NCI-H2227 (cell line): Measurements from ENCODE around the gene TNFRSF18.
"Not testable (repeated sequence)": the region's sequence is repeated elsewhere in the genome, so short reads cannot be mapped to it uniquely, and the experiment has no call there.

ENCODE experiments used
- DNase-seq: peaks from one replicate; lab custom pipeline; 2025; ENCODE audit not compliant: unreplicated experiment; lab: John Stamatoyannopoulos, UW

TNFRSF18 gene

DNA sequence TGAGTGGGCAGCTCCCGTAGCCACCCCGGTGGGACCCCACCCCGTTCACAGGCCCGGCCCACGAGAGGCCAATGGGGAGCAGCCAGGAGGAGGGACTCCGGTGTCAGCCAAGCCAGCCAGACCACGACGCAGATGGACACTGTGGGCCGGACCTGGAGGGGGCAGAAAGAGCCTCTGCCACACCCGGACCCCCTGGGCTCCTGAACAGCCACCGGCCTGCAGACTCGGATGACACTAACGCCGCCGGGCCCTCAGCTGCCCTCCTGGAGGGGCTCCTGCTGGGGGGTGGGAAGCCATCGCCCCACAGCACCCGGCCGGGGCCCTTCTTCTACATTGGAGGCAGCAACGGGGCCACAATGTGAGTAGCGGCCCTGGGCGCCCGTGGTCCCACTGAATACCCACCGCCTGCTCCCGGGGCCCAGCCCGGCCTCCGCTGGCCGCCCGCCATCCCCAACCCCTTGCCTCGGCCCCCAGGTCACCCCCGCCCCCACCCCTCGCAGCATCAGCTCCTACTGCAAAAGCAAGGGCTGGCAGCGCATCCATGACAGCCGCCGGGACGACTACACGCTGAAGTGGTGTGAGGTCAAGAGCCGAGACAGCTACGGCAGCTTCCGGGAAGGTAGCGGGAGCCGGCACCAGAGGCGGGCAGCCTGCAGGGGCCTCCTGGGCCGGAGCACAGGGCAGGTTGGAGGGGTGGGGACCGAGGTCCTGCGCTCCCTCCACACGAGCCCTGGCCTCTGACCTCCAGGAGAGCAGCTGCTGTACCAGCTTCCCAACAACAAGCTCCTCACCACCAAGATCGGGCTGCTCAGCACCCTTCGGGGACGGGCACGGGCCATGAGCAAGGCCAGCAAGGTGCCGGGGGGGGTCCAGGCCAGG is 26.2 kb downstream of the TNFRSF18 start:
- peak; percentile 58 for DNase-seq

DNA sequence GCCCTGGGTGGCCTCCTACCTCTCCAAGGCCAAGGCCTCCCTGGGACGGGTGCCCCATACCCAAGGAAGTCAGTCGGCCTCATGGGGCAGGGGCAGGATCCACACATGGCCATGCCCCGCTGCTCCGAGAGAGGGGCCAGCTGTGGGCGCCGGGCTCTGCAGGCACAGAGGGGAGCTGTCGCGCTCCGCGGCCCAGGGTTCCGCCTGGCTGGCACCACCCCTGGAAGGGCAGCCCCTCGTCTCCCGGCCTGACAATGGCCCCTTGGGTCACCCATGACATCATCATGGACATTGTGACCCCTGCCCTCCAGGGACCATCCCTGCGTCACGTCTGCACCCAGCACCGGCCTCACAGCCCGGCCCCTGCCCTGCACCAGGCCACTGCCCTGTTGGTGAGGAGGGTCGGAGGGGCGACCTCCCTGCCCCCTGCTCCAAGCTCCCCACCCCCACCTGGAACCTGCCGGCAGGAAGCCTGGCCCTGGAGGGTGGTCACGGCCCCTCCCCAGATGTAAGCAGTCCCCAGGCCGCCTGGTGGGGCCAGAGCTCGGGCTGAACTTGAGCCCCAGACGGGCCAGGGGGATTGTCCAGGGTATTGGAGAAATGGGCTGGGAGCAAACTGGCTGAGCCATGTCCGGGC is 26.9 kb downstream of the TNFRSF18 start:
- no peak for DNase-seq

DNA sequence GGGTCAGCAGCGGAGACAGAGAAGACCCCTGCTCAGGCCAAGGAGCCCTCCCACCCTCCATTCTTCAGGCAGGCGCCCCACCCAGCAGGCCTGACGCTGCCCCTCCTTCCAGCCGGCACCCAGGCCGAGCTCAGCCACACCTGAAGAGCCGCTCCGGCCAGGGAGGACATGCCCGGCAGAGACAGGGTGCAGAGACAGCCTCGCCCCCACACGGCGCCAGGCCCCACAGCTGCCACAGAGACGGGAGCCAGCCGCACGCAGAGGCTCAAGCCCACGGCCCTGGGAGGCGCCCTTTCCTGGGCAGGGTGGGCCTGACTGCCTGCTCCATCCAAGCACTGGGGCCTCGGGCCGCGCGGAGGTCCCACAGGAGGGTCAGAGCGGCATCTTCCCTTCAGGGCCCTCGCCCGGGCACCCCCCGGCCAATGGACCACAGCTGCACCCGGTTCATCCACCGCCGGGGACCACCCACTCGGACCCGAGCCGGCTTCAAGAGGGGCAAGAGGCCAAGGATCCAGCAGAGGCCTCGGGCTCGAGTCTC is 27.5 kb downstream of the TNFRSF18 start:
- no peak for DNase-seq

DNA sequence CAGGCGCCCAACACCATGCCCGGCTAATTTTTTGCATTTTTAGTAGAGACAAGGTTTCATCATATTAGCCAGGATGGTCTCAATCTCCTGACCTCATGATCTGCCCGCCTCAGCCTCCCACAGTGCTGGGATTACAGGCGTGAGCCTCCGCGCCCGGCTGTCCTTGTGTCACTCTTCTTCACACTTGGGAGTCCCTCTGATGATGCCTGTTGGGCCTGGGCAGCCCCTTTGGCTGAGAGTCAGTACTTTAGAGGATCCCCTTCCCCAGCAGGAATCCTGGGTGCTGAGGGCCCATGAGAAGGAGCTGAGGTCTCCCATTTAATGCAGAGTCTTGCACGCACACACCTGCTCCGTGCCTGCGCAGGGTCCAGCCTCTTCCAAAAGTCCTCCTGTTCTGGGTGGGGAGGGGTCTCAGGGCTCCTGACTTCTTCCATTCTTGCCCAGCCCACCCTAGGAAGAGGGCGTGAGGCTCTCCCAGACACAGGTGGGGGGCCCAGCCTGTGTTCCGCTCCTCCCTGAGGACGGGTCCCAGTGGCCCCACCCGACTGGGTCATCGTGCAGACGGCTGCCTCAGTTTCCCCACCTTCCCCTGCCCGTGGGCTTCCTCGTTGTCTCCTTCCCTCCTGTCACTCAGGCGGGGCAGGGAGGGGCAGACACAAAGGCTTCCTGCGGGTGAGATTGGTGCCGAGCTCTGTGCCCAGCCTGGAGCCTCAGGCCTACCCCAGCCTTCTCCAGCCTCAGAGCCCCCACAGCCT is 28.8 kb downstream of the TNFRSF18 start:
- DNase-seq: no peak

DNA sequence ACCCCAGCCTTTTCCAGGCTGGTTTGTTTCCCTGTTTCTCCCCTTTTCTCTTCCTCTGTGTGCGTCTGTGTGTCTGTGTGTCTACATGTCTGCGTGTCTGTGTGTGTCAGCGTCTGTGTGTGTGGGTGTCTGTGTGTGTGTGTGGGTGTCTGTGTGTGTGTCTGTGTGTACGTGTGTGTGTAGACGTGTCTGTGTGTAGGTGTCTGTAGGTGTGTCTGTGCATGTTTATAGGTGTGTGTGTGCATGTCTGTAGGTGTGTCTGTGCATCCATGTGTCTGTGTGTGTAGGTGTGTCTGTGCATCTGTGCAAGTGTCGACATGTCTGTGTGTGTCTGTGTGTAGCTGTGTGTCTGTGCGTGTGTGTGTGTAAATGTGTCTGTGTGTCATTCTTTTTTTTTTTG is 29.5 kb downstream of the TNFRSF18 start:
- DNase-seq: no peak

DNA sequence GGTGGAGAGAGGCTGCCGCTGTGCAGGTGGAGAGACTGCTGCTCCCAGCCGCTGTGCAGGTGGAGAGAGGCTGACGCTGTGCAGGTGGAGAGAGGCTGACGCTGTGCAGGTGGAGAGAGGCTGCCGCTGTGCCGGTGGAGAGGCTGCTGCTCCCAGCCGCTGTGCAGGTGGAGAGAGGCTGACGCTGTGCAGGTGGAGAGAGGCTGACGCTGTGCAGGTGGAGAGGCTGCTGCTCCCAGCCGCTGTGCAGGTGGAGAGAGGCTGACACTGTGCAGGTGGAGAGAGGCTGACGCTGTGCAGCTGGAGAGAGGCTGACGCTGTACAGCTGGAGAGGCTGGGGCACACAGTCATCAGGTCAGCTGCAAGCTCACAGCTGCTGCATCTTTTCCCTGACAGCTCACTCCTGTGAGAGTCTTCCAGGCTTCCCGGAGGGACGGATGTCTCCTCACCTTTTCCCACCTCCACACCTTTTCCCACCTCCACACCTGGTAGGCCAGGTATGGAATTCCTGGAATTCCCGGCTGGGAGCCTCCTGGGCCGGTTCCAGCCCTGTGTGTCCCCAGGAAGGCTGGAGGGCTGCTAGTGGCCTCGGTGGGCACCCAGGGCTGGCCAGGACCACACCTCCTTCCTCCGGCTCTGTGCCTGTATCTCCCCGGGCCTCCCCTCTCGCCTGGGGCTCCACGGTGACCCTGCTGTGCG is 30.2 kb downstream of the TNFRSF18 start:
- not testable (repeated sequence) for DNase-seq

DNA sequence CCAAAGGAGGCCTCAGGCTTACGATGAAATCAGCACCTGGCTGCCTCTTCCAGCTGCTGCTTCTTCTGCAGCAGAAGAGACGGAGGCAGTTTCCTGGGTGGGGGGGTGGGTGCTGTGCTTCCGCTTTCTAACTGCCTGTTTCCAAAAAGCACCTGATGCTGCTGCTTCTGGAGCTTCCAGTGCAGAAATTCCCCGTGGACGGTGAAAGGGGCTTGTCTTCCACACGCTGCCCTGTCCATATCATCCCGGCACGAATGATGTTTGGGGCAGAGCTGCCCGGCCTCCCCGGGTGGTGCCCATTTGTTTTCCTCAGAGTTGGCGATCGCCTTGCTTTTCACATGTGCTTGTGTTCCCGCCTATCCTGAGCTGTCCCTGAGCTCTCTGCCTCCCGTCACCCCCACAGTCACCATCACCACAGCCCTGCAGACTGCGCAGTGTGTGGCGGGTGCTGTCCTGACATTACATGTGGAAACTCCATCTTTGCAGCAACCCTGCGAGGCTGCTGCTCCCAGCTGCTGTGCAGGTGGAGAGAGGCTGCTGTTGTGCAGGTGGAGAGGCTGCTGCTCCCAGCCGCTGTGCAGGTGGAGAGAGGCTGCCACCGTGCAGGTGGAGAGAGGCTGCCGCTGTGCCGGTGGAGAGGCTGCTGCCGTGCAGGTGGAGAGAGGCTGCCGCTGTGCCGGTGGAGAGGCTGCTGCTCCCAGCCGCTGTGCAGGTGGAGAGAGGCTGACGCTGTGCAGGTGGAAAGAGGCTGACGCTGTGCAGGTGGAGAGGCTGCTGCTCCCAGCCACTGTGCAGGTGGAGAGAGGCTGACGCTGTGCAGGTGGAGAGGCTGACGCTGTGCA is 30.9 kb downstream of the TNFRSF18 start:
- DNase-seq: no peak

DNA sequence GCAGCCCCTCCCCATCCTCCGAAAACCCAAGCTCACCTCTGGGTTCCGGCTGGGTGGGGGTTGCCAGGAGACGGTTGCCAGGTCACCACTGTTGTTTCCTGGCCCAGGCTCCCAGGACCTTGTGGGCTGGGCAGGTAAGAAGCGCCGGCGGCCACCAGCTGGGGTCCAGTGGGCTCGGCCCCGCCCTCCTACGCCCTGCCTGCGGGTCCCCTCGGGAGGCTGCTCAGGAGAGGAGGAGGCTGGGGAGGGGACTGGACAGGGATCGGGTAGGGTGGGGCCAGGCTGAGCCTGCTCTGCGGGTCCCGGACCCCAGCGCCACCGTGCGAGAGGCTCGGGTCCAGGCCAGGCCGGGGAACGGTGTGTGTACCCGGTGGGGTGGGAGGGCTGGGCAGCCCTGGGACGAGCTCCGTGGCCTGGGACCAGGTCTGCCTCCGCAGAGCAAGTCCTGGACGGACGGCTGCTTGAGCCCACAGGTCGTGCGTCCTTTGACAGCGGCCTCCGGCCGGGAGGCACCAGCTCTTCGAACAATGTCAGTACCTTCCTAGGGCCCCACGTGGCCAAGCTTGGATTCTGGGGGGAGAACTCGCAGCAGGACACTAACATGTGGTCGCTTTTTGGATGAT is 32.5 kb downstream of the TNFRSF18 start, which contains the start of gene TTLL10:
TTLL10 (plus strand) TSS at position 88 of the 623 bp plus-strand sequence. CDS start 5,336 bp downstream, outside the sequence.
- no peak for DNase-seq

DNA sequence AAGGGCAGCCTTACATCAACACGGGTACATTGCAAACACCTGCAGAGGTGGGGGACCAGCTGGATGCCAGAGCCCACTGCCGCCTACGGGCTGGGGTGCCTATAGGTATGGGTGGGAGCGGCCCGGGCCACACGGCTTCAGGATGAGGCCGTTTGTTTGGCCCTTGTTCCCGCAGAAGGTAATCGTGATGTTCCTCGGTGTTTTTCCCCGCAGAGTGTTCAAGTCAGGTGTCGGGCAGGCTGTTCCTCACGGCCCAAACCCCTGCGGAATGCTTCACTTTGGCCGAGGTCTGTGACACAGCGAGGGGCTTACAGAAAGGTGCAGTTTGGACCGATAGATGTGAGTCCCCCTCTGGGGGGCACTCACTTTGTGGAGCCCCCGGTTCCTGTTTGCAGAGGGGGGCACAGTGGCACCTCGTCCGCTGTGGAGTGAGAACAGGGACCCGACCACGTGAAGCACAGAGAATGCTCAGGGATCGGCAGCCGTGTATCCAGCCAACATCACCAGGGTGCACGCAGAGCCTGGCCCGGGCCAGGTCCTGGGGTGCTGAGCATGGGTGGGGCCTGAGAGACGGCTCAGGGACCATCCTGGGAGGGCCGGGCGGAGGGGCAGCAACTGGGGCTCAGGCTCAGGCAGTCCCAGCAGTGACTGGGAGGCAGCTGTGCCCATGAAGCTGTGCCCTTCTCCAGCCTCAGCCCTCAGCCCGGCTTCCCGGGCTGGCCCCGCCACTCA is 33.2 kb downstream of the TNFRSF18 start:
- no peak for DNase-seq

DNA sequence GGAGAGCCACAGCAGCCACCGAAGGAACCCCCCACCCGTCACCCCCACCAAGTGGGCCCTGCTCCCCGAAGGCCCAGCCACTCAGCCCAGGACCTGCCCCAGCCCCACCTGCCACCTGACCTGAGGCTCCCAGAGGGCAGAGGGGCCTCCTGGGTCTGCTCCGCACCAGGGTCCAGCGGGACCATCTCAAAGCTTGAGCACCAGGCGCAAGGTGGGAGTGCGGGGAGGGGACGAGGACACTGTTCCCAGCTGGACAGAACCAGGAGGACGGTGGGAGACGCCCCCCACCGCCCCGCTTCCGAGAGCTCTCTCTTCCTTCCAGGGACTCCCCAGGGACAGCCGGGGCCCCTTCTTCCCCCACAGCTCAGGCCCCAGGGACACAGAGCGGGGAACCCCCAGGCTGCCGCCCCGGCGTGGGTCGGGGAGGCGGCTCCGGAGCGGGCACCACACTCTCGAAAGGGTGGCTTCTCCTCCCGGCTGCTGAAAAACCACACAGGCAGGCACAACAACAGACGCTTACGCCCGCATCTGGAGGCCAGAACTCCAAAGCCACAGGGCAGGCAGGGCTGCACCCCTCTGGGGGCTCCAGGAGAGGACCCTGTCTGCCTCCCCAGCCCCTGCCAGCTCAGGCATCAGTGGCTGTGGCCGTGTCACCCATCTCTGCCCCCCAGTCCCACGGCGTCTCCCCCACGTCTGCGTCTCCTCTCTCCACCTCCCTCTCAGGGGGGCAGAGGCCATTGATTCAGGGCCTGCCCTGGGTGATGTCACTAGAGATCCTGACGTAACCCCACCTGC is 34.6 kb downstream of the TNFRSF18 start:
- no peak for DNase-seq

DNA sequence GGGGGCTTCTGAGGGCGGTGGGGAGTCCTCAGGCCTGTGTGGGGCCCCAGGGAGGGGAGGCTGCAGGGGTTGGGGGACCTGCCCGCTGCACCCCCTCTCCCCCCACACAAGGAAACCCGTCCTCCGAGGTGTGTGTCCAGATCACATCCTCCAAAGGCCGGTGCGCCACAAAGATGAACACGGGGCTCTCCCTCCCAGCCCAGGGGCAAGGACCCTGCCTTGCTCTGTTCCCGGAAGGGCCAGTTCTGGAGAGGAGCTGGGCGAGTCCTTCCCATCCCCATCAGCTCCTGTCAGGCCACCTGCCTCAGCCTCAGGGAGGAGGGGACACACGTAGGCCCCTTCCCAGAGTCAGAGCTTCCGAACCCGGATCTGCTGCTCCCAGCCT is 35.2 kb downstream of the TNFRSF18 start:
- no peak for DNase-seq

DNA sequence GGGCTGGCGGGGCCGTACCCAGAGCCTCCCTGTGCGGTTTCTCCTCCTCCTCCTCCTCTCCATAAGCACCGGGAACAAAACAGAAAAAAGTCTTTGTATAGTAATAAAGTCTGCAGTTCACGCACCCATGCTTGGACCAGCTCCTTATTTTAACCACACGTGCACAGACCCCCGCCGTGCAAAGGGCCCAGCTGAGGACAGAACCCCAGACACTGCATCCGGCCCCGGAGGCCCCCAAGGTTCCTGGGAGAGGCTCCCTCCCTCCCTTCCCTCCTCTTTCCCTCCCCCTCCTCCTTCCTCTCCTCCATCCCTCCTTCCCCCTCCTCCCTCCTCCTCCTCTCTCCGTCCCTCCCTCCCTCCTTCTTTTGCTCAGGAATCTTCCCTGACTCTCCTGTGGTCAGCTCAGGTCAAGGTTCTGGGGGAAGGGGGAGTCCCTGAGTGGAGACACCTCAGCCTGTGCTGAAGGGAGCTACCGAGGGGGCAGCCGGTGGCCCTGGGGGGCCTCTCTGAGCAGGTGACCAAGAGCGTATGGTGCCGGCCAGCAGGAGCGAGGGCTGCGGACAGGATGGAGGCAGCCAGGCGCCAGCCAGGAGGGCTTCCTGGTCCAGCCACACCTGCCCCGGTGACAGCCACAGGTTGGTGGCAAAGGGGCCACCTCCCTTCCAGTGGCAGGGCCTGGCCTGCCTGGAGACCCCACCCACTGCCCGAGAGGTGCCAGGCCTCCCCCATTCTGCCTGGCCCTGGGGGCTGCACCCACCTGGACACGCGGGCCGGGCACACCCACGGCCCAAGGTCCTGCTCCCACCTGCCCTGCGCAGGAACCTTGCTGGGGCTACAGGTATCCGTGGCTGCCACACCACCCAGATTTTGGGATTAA is 35.9 kb downstream of the TNFRSF18 start:
- no peak for DNase-seq

DNA sequence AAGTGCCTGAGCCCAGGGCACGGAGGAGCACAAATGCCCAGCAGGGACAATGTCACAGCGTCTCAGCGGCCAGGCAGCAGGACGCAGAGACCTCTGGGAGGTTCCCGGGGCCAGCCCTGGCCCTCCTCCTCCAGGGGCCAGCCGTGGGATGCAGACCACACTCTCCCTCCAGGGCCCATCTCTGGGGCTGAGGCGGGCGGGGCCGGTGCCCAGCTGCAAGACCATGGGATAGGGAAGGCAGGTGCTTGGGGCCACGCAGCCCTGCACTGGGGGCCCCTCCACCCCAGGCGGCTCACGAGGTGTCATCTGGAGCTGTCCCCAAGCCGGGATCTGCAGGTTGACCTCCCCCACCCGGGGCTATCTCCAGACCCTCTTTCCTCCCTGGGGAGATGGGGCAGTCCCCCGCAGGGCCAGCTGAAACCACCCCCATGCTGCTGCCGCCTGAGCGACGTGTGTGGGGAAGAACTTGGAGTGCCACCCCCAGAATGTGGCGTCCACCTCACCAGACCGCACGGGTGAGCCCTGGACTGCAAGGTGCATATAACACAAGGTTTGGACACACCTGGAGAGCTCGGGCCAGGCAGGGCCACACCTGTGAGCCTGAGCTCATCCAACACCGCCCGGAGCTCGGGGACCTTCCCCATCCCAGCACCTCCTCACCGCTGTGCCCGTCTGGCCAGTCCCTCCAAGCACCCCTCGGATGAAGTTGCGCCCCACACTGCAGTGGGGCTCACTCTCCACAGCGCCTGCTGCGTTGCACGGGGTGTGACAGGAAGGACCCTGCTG is 36.8 kb downstream of the TNFRSF18 start:
- no peak for DNase-seq

DNA sequence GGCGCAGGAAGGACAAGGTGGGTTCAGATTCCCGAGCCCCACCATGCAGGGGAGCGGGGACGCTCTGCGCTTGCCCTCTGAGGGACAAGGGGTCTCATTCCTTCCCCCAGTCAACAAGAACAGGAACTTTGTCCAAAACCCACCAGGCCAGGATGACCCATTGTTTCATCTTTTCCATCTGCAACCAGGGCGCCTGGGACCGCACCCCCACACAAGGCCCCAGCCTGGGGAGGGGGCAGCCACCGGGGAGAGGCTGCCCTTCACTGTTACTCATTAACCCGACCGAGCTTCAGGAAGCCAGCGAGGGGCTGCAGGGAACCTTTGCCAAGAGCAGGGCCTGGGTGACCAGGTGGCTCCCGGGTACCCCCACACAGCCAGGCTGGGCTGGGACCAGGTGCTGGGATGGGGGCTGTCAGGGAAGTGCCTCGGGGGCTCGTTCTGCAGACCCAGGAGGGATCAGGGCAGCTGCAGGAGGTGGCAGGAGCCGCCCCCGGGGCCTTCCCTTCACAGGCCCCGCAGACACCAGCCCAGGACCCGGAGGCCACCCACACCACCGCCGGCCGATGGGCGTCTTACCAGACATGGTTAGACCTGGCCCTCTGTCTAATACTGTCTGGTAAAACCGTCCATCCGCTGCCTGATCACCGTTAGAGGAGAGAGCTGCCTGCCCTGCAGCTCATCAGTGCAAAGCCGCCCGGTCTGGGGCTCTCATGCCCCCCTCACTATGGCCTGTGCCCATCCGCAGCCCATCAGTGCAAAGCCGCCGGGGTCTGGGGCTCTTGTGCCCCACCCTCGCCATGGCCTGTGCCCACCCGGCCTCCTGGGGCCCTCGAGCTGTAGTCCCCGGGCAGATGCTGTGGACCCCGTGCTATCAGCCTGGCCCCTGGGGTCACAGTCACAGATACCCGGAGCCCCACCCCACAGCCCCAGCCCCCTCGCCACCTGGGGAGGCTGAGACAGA is 37.7 kb downstream of the TNFRSF18 start:
- DNase-seq: no peak

DNA sequence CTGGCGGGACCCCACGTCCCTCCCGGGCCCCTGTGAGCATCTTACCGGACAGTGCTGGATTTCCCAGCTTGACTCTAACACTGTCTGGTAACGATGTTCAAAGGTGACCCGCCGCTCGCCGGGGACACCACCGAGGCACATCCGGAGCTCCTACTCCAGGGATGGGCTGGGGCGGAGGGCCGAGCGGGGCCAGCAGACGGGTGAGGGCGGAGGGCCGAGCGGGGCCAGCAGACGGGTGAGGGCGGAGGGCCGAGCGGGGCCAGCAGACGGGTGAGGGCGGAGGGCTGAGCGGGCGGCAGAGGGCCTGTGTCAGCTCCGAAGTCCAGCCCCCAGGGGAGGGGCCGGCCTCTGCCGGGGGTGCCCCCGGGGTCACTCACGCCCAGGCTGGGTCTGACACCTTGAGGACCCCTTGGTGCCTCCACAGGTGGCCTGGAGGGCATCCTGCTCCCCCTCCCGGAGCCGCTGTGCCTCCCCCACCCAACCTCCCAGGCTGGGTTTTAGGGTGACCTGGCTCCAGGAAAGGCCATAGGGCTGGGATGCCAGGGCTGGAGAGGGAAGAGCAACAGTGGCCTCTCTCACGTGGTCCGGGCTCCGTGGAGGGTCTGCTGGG is 38.4 kb downstream of the TNFRSF18 start:
- no peak for DNase-seq
